Panc1 (cell line): ENCODE measurements around the gene ESYT2.

Experiments
- POLR2AphosphoS5 ChIP-seq: IDR thresholded peaks from 2 replicates; pipeline ENCODE4 v1.6.1; 2012; ENCODE audit warnings: mild to moderate bottlenecking, low read depth, low read length, moderate library complexity
- REST ChIP-seq, 2 experiments: IDR thresholded peaks; 2 replicates each; pipeline ENCODE4 v1.6.1; 2011 to 2012; ENCODE audit warnings: low read depth in 2 of 2, control low read depth in 1 of 2, low read length in 1 of 2, mild to moderate bottlenecking in 1 of 2, moderate library complexity in 1 of 2; ENCODE audit not compliant: insufficient read depth in 1 of 2
- SIN3A ChIP-seq: IDR thresholded peaks from 2 replicates; pipeline ENCODE4 v1.6.1; 2012; ENCODE audit warnings: low read depth, mild to moderate bottlenecking, low read length, moderate library complexity, borderline replicate concordance; ENCODE audit not compliant: insufficient read depth
- TCF7L2 ChIP-seq: IDR thresholded peaks from 2 replicates; pipeline ENCODE4 v1.6.1; 2011; ENCODE audit warnings: mild to moderate bottlenecking, low read depth, low read length, inconsistent platforms
- TF ChIP-seq, protein P1 (sequence below): fragments of 450-650 bp; IDR thresholded peaks from 2 replicates; pipeline ENCODE4 v1.5.1; 2017; ENCODE audit warnings: mild to moderate bottlenecking

GRCh38 chr7:158867214-158867984, 38.1 kb upstream of the ESYT2 start:
- no peak for TF ChIP-seq SIN3A
- no peak for TF ChIP-seq POLR2AphosphoS5
- TF ChIP-seq, protein P1, sequence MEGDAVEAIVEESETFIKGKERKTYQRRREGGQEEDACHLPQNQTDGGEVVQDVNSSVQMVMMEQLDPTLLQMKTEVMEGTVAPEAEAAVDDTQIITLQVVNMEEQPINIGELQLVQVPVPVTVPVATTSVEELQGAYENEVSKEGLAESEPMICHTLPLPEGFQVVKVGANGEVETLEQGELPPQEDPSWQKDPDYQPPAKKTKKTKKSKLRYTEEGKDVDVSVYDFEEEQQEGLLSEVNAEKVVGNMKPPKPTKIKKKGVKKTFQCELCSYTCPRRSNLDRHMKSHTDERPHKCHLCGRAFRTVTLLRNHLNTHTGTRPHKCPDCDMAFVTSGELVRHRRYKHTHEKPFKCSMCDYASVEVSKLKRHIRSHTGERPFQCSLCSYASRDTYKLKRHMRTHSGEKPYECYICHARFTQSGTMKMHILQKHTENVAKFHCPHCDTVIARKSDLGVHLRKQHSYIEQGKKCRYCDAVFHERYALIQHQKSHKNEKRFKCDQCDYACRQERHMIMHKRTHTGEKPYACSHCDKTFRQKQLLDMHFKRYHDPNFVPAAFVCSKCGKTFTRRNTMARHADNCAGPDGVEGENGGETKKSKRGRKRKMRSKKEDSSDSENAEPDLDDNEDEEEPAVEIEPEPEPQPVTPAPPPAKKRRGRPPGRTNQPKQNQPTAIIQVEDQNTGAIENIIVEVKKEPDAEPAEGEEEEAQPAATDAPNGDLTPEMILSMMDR = no peak
- TF ChIP-seq REST (IDR thresholded peaks at IDR 0.05; ENCODE audit: insufficient read depth in 1 of 2, low read depth in 2 of 2, low read length in 1 of 2) = no peak
- no peak for TF ChIP-seq TCF7L2
